GM20431 (cell line): ENCODE data around the gene CEP70.
"Not testable (repeated sequence)": the region's sequence is repeated elsewhere in the genome, so short reads cannot be mapped to it uniquely, and the experiment has no call there.

Source experiments
- in situ Hi-C: fragments of 300-500 bp; cut with MseI, MboI; formaldehyde crosslinking; loops from one replicate; pipeline ENCODE4 v1.15.0; 2020; ENCODE audit warnings: low sequenced_read_pairs; ENCODE audit not compliant: unreplicated experiment

Gene CEP70, protein sequence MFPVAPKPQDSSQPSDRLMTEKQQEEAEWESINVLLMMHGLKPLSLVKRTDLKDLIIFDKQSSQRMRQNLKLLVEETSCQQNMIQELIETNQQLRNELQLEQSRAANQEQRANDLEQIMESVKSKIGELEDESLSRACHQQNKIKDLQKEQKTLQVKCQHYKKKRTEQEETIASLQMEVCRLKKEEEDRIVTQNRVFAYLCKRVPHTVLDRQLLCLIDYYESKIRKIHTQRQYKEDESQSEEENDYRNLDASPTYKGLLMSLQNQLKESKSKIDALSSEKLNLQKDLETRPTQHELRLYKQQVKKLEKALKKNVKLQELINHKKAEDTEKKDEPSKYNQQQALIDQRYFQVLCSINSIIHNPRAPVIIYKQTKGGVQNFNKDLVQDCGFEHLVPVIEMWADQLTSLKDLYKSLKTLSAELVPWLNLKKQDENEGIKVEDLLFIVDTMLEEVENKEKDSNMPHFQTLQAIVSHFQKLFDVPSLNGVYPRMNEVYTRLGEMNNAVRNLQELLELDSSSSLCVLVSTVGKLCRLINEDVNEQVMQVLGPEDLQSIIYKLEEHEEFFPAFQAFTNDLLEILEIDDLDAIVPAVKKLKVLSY

DNA sequence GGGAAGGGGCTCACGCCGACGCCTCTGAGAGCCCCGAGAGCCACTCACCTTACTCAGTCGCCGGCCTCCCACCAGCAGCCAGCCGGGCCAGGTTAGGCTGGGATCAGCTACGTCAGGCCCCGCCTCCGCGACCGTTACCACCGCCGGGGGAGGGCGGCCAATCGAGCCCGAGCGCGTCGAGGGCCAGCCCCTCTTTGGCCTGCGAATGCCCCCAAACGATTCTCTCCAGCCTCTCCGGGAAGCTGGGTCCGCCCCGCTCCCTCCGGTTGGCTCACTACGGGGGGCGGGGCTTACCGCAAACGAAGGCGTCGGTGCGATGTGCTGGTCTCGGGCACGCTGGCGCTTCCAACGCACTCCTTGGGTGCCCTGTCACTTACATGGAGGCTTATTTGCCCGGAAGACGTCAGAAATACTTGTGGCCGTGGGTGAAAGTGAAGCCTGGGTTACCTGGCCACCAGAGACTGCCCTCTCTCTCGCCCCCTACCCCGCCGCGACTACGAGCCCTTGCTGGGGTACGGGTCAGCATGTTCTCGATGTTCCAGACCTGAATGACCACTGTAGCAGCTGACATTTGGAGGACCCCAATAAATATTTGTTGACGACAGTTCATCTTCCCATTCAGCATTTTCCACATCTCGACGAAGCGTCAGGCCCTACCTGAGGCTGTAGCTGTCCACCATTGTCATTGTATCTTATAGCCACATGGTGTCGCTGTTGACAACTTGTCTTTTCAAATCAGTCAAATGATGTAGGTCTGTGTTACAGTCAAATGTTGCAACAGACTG is at the start of gene CEP70:
CEP70 (minus strand) TSS at position 111 of the 785 bp plus-strand sequence. CDS start 21,333 bp downstream, outside the sequence.
- in situ Hi-C loops, result loop anchor here (25.0 kb wide), 1 partner anchor 318 kb away; no protein-coding TSS in a partner anchor

DNA sequence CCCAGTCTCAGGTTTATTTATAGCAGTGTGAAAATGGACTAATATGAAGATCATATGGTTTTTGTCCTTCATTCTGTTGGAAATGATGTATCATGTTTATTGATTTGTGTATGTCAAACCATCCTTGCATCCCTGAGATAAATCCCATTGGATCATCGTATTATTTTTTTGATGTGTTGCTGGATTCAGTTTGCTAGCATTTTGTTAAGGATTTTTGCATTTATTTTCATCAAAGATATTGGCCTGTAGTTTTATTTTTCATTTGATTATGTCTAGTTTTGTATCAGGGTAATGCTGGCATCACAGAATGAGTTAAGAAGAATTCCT is 48.8 kb upstream of the CEP70 start:
- in situ Hi-C loops, result no loop called here

DNA sequence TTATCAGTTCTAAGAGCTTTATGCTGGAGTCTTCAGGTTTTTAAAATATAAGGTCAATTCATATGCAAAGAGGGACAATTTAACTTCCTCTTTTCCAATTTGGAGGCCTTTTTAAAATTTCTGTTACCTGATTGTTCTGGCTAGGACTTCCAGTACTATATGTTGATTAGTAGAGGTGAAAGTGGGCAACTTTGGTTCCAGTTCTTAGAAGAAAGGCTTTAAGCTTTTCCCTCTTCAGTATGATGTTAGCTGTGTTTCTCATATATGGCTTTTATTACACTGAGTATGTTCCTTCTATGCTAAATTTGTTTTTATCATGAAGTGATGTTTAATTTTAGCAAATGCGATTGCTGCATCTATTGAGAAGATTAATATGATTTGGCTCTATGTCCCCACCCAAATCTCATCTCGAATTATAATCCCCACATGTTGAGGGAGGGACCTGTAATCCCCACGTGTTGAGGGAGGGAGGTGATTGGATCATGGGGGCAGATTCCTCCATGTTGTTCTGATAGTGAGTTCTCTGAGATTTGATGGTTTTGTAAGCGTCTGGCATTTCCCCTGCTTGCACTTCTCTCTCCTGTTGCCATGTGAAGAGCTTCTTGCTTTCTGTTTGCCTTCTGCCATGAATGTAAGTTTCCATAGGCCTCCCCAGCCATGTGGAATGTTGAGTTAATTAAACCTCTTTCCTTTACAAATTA is 48.3 kb upstream of the CEP70 start:
- in situ Hi-C loops, result no loop called here

DNA sequence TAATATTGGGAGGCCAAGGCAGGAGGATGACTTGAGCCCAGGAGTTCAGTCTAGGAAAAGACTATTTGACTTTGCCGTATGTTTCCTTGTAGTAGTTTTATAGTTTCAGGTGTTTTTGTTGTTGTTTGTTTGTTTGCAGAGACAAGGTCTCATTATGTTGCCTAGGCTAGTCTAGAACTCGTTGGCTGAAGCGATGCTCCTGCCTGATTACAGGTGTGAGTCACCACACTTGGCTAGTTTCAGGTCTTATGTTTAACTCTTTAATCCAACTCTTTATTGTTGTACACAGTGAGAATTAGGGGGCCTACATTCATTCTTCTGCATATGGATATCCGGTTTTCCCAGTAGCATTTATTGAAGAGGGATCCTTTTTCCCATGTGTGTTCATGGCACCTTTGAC is 46.5 kb upstream of the CEP70 start:
- in situ Hi-C loops, result no loop called here

DNA sequence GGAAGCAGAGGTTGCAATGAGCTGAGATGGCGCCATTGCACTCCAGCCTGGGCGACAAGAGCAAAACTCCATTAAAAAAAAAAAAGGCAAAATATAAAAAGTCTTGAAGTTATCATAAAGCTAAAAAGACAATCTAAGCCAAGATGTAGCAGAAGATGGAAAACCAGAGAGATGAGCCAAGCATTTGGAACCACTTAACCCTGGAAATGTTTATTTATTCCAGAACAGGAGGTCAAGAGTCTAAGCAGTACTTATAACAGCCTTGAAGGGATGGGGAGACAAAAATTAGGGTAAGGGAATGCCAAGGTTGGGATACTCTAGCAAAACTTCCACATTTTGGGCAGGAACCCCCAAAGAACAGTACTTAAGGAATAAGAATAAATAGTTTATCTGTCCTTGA is 44.6 kb upstream of the CEP70 start:
- in situ Hi-C loops, result no loop called here

DNA sequence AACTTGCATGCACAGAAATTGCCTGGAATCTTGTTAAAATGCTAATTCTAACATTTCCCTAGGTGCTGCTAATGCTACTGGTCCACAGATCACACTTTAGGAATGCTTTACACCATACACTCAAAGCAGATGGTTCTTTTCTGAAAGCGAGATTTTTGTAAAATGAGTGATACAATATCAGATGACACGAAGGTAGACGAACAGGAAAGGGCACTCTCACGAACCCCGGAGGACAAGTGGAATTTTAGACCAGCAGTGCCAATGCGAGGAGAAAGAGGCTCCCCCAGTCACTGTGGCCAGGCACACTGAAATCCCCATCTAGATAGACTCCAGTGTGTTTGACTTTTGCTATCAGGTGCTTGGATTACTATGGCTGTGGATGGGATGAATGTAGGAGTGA is 35.5 kb upstream of the CEP70 start:
- in situ Hi-C loops, result no loop called here

DNA sequence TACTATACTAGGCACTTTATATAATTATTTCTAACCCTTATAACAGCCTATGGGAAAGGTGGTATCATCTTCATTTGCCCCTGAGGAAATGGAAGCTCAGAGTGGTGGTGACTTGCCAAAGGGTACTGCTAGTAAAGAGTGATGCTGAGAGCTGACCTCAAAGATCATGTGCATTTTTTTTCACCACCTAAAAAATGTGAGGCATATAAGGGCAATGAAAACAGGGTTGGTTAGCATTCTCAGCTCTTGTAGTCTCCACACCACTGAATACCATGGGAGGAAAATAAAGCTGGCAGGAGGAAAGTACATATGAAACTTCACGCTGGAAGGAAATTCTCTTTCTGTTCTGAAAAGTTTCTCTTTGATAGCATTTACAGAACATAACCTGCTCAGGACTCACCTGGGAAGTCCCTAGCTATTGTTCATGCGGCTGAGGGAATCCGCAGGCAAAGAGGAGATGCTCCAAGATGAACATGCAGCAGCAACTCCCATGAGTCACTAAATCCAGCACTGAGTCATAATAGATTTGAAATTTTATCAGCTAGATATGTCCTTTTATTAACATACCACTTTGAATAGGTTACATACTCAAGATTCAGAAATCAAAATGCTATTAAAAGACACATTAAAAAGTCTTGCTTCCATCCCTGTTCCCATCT is 31.8 kb upstream of the CEP70 start:
- in situ Hi-C loops, result no loop called here

DNA sequence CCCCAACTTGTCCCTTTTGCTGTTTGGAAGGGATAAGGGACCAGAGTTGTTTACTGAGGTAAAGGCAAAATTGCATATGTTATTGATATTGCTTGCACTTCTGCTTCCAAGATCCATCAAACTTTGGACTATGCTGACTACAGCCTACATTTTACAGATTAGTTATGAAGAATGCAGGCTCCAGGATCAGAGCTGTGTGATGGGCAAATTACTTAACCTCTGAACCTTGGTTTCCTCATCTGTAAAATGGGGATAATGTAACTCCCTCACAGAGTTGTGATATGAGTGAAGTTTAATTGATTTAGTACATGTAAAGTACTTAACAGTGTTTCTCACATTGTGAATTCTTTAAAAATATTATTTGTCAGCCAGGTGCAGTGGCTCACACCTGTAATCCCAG is 30.5 kb upstream of the CEP70 start:
- in situ Hi-C loops, result no loop called here

DNA sequence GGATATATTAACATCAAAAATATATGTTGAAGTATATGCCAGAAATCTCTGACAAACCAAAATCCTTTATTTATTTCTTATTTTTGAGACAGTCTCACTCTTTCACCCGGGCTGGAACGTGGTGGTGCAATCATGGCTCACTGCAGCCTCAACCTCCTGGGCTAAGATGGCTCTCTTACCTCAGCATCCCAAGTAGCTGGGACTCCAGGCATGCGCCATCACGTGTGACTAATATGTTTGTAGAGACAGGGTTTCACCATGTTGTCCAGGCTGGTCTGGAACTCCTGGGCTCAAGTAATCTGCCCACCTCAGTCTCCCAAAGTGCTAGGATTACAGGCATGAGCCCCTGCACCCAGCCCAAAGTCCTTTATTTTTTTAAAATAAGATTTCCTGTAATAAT is 26.4 kb upstream of the CEP70 start:
- in situ Hi-C loops, result no loop called here

DNA sequence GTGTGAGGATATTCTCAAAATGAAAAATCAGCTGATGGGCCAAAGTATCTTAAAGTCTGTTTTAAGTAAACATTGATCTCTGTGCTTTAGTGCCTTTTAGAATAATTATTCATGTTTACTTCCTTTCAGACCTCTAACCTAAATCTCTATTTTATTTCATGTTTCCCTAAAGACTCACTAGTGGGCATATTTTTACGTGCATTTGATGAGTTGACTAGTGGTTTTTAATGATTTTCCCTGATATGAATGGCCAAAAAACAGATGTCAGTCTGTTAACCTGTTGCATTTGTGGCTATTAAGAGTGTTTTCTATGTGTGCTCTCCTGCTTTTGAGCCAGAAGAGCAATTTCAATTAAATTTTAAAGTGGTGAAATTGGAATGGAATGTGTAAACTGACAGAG is 21.4 kb upstream of the CEP70 start:
- in situ Hi-C loops, result no loop called here

DNA sequence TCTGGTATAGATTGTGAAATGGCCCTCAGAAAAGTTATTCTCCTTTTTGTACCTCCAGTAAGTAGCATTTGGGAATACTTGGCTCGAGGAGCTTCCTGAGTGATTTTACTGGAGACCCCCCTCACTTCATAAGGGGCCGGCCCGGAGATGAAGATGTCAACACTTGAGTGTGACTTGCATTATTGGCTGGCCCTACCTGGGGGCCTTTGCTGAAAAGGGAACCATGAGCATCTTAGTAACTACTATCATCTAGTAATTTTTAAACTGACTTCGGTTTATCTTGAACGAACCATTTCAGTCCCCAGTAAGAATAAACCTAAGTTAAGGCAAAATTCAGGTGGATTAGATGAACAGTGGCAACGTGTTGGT is 15.8 kb upstream of the CEP70 start:
- in situ Hi-C loops, result no loop called here

DNA sequence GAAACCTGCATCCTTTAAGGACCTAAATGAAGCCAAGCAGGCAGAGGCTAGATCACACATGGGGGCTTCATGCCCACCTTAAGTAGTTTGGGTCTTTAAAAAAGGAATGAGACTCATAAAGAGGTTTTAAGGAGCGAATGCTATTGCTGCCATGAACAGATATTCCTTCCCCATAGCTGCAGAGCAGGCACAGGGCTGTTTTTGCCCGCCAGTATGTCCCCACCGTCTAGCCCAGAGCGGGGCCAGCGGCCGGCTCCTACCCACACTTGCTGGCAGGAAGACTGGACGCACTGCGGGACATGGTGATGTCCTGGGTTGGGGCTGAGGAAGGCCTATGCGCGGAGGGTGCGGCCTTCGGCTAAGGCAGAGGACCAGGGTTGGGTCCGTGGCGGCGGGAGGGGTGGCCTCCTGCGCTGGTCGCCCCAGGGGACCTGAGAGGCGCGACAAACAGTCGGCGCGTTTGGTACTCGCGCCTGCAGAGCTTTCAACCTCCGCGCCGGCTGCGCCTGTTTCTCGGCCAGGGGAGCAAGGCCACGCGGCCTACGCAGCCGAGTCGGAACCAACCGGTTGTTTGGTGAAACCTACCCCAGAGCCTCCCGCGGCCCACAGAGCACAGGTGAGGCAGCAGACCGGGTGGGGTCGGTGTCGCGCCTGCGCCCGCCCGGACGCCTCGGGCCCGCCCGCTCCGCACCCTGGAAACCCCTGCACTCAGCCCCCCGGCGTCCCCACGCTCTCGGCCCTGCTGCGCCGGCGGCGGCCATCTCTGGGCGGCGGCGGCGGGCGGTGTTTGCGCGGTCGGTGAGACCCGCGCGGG is 14.5 kb upstream of the CEP70 start, which contains the start of gene FAIM:
FAIM (plus strand) TSS at position 450 of the 814 bp plus-strand sequence. CDS start 10,956 bp downstream, outside the sequence.
- in situ Hi-C loops, result no loop called here

DNA sequence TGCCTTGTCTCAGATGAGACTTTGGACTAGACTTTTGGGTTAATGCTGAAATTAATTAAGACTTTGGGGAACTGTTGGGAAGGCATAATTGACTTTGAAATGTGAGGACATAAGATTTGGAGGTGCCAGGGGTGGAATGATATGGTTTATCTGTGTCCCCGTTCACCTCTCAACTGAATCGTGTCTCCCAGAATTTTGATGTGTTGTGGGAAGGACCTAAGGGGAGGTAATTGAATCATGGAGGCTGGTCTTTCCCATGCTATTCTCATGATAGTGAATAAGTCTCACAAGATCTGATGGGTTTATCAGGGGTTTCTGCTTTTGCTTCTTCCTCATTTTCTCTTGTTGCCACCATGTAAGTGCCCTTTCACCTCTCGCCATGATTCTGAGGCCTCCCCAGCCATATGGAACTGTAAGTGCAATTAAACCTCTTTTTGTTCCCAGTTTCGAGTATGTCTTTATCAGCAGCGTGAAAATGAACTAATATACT is 10.1 kb upstream of the CEP70 start:
- in situ Hi-C loops, result not testable (repeated sequence)

DNA sequence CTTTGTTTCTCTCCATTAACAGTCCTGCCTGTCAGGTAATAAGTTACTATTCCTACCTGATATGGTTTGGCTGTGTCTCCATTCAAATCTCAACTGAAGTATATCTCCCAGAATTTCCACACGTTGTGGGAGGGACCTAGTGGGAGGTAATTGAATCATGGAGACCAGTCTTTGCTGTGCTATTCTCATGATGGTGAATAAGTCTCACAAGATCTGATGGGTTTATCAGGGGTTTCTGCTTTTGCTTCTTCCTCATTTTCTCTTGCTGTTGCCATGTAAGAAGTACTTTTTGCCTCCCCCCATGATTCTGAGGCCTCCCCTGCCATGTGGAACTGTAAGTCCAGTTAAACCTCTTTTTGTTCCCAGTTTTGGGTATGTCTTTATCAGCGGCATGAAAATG is 7.6 kb upstream of the CEP70 start:
- in situ Hi-C loops, result not testable (repeated sequence)

DNA sequence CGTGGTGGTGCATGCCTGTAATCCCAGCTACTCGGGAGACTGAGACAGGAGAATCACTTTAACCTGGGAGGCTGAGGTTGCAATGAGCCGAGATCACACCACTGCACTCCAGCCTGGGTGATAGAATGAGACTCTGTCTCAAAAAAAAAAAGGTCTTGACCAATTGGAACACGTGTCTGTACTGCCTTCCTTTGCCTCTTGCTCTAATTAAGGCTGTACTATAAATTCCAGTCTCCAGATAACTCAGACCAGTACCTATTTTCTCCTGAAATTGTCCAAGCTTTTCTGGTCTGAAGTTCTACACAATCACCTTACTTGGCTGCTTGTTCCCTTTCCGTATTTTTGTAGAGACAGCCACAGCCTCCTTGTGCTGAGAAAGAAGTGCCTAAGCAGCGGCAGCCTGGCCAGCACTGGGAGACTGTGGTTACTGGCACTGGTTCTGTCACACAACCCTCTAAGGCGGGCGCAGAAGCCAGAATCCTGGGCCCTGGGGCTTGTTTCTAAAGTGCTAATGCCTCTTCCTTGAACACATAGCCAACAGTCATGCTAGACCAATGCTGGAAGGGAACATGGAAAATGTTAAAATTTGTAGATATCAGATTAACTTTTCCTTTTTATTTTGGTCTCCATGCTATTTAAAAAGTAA is 6.2 kb upstream of the CEP70 start:
- in situ Hi-C loops, result no loop called here

DNA sequence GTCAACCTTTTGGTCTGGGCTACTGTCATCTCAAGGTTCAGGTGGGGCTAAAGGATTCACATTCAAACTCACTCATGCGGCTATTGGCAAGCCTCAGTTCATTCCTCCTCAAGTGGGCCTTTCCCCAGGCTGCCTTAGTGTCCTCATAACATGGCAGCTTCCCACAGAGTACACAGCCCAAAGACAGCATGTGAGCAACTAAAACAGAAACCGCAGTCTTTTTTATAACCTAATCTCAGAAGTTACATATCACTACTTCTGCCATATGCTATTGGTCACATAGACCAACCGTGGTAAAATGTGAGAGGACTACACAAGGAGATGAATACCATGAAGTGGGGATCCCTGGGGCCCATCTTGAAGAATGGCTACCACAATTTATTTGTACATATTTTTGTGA is 4.5 kb upstream of the CEP70 start:
- in situ Hi-C loops, result loop anchor here (25.0 kb wide), 1 partner anchor 314 kb away; no protein-coding TSS in a partner anchor

DNA sequence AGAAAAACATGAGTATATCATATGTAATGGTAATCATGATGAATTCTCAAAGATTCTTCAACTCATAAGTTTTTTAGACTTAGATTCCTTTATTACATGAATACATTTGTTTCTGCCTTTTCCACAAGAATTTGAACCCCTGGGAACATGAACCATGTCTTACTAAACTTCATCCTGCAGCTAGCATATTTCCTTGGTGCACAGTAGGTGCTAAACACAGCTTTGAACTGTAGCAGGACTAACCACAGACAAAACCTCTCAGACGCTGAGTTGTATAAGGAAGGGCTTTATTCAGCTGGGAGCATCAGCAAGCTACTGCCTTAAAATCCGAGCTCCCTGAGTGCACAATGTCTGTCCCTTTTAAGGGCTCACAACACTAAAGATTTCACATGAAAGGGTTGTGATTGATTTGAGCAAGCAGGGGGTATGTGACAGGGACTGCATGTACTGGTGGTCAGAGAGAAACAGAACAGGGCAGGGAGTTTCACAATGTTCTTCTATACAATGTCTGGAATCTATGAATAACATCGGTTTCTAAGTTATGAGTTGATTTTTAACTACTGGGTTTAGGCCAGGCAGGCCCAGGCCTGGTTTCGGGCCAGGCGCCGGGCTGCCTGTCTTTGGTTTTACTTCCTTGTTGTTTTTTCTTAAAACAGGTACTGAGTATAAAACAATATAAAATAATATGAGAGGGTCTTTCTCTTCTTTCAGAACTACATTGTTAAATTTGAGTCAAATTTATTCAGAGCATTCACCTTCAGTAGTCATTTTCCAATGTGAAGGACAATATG is 3.3 kb upstream of the CEP70 start:
- in situ Hi-C loops, result loop anchor here (25.0 kb wide), 1 partner anchor 315 kb away; no protein-coding TSS in a partner anchor
